IPS-18a (cell line): ENCODE results near the gene GNPNAT1.

Experiments
- H3K27ac ChIP-seq: one replicate; pipeline ENCODE4 v1.5.1; 2013; ENCODE audit warnings: low read length
- H3K27me3 ChIP-seq: one replicate; pipeline ENCODE4 v1.6.1; 2013; ENCODE audit warnings: mild to moderate bottlenecking, low read length; ENCODE audit not compliant: control insufficient read depth, insufficient read depth
- H3K36me3 ChIP-seq: one replicate; pipeline ENCODE4 v1.6.1; 2013; ENCODE audit warnings: low read depth, low read length; ENCODE audit not compliant: control insufficient read depth
- H3K4me1 ChIP-seq: one replicate; pipeline ENCODE4 v1.6.1; 2013; ENCODE audit warnings: low read depth, low read length; ENCODE audit not compliant: control insufficient read depth
- H3K4me3 ChIP-seq: one replicate; pipeline ENCODE4 v1.5.1; 2013; ENCODE audit warnings: low read length
- H3K9ac ChIP-seq: one replicate; pipeline ENCODE4 v1.6.1; 2013; ENCODE audit warnings: mild to moderate bottlenecking, low read length, moderate library complexity
- H3K9me3 ChIP-seq: one replicate; pipeline ENCODE4 v1.6.1; 2013; ENCODE audit warnings: low read depth, low read length; ENCODE audit not compliant: control insufficient read depth

GNPNAT1 gene

GRCh38 chr14:52791223-52792096 is at the start of gene GNPNAT1:
GNPNAT1 (minus strand) TSS chr14:52791607; CDS start chr14:52784650, 6,957 bp downstream.
- H3K4me3 ChIP-seq = peak within 1 kb of the TSS; percentile 95
- H3K4me1 ChIP-seq = peaks cover 12% of the 10 kb centered on the region
- H3K27me3 ChIP-seq = no peaks in the 10 kb centered on the region
- peak within 1 kb of the TSS; percentile 22 for H3K27ac ChIP-seq
- H3K36me3 ChIP-seq = no peaks in the 10 kb centered on the region
- peak within 1 kb of the TSS; percentile 83 for H3K9ac ChIP-seq
- H3K9me3 ChIP-seq = no peaks in the 10 kb centered on the region

GRCh38 chr14:52840877-52841276 is 49.5 kb upstream of the GNPNAT1 start:
- no peaks in the 10 kb centered on the region for H3K27me3 ChIP-seq

GRCh38 chr14:52837451-52837850 is 46.0 kb upstream of the GNPNAT1 start:
- Histone ChIP-seq H3K27ac (no peak overlapping the region), H3K4me3 (no peak overlapping the region), H3K27me3 (no peaks in the 10 kb centered on the region), H3K9me3 (no peaks in the 10 kb centered on the region), H3K4me1 (peaks cover 14% of the 10 kb centered on the region), H3K9ac (no peak overlapping the region), H3K36me3 (no peaks in the 10 kb centered on the region)

More at GRCh38 chr14:52840877-52841276, 49.5 kb upstream of the GNPNAT1 start:
- Histone ChIP-seq H3K4me1 (peaks cover 11% of the 10 kb centered on the region), H3K9me3 (no peaks in the 10 kb centered on the region), H3K4me3 (no peak overlapping the region), H3K36me3 (no peaks in the 10 kb centered on the region), H3K9ac (no peak overlapping the region), H3K27ac (no peak overlapping the region)

GRCh38 chr14:52836063-52836462 is 44.7 kb upstream of the GNPNAT1 start:
- Histone ChIP-seq H3K27ac (no peak overlapping the region), H3K9me3 (no peaks in the 10 kb centered on the region), H3K4me3 (no peak overlapping the region)

GRCh38 chr14:52835122-52835903 is 43.9 kb upstream of the GNPNAT1 start:
- no peak overlapping the region for H3K4me3 ChIP-seq
- H3K9me3 ChIP-seq = no peaks in the 10 kb centered on the region
- H3K4me1 ChIP-seq = peaks cover 27% of the 10 kb centered on the region
- no peak overlapping the region for H3K9ac ChIP-seq
- no peaks in the 10 kb centered on the region for H3K36me3 ChIP-seq
- H3K27me3 ChIP-seq = no peaks in the 10 kb centered on the region
- no peak overlapping the region for H3K27ac ChIP-seq

More at GRCh38 chr14:52836063-52836462, 44.7 kb upstream of the GNPNAT1 start:
- Histone ChIP-seq H3K36me3 (no peaks in the 10 kb centered on the region), H3K27me3 (no peaks in the 10 kb centered on the region), H3K9ac (no peak overlapping the region), H3K4me1 (peaks cover 27% of the 10 kb centered on the region)

GRCh38 chr14:52834440-52834842 is 43.0 kb upstream of the GNPNAT1 start:
- Histone ChIP-seq H3K4me3 (no peak overlapping the region), H3K27ac (no peak overlapping the region), H3K9ac (no peak overlapping the region), H3K36me3 (no peaks in the 10 kb centered on the region), H3K4me1 (peaks cover 27% of the 10 kb centered on the region), H3K27me3 (no peaks in the 10 kb centered on the region), H3K9me3 (no peaks in the 10 kb centered on the region)

- Histone ChIP-seq H3K9me3 (no peaks in the 10 kb centered on the region), H3K4me1 (peaks cover 27% of the 10 kb centered on the region), H3K27me3 (no peaks in the 10 kb centered on the region), H3K27ac (no peak overlapping the region), H3K4me3 (no peak overlapping the region), H3K36me3 (no peaks in the 10 kb centered on the region), H3K9ac (no peak overlapping the region)
Observed at GRCh38 chr14:52833891-52834290, 42.5 kb upstream of the GNPNAT1 start.

- H3K9ac ChIP-seq = no peak overlapping the region
- no peak overlapping the region for H3K27ac ChIP-seq
- no peak overlapping the region for H3K4me3 ChIP-seq
- no peaks in the 10 kb centered on the region for H3K27me3 ChIP-seq
- H3K4me1 ChIP-seq = peaks cover 17% of the 10 kb centered on the region
- H3K9me3 ChIP-seq = no peaks in the 10 kb centered on the region
- H3K36me3 ChIP-seq = no peaks in the 10 kb centered on the region
Observed at GRCh38 chr14:52829527-52830185, 38.2 kb upstream of the GNPNAT1 start.

GRCh38 chr14:52827426-52827825 is 36.0 kb upstream of the GNPNAT1 start:
- H3K27me3 ChIP-seq = no peaks in the 10 kb centered on the region
- H3K36me3 ChIP-seq = no peaks in the 10 kb centered on the region
- H3K9ac ChIP-seq = no peak overlapping the region
- H3K27ac ChIP-seq = no peak overlapping the region
- H3K9me3 ChIP-seq = no peaks in the 10 kb centered on the region
- peaks cover 13% of the 10 kb centered on the region for H3K4me1 ChIP-seq
- no peak overlapping the region for H3K4me3 ChIP-seq

GRCh38 chr14:52825085-52825484 is 33.7 kb upstream of the GNPNAT1 start:
- Histone ChIP-seq H3K4me1 (no peaks in the 10 kb centered on the region), H3K9ac (no peak overlapping the region), H3K27me3 (no peaks in the 10 kb centered on the region), H3K27ac (no peak overlapping the region), H3K36me3 (no peaks in the 10 kb centered on the region), H3K4me3 (no peak overlapping the region), H3K9me3 (no peaks in the 10 kb centered on the region)

GRCh38 chr14:52824462-52824861 is 33.1 kb upstream of the GNPNAT1 start:
- Histone ChIP-seq H3K9me3 (no peaks in the 10 kb centered on the region), H3K9ac (no peak overlapping the region), H3K27me3 (no peaks in the 10 kb centered on the region), H3K4me1 (no peaks in the 10 kb centered on the region), H3K27ac (no peak overlapping the region), H3K36me3 (no peaks in the 10 kb centered on the region), H3K4me3 (no peak overlapping the region)
